A549 (cell line): Measurements from ENCODE around the gene LMTK3.

Source experiments
- CTCF ChIP-seq: fragments of >200 bp; sonication (Bioruptor Twin); formaldehyde crosslinking; IDR thresholded peaks from 3 replicates; pipeline ENCODE4 v1.5.1; 2016
- EP300 ChIP-seq, 2 experiments: fragments of >200 bp; sonication (Bioruptor Twin); formaldehyde crosslinking; IDR thresholded peaks; 2 replicates in 1 of 2; 3 replicates in 1 of 2; pipeline ENCODE4 v1.6.1; 2016 to 2017
- MAFK ChIP-seq: fragments of 450-650 bp; IDR thresholded peaks from 2 replicates; pipeline ENCODE4 v1.6.1; 2014; ENCODE audit not compliant: partially characterized antibody
- MAX ChIP-seq: IDR thresholded peaks from 2 replicates; pipeline ENCODE4 v1.6.1; 2012
- POLR2A ChIP-seq: IDR thresholded peaks from 2 replicates; pipeline ENCODE4 v1.6.1; 2012; ENCODE audit warnings: mild to moderate bottlenecking, low read length
- POLR2AphosphoS2 ChIP-seq: conservative IDR thresholded peaks from 2 replicates; pipeline ENCODE4 v1.6.1; 2012; ENCODE audit warnings: low read length, improper control_type of control experiment, inconsistent platforms
- RFX5 ChIP-seq: fragments of 450-650 bp; IDR thresholded peaks from 2 replicates; pipeline ENCODE4 v1.7.1; 2014; ENCODE audit warnings: antibody characterized with exemption, mild to moderate bottlenecking, moderate library complexity
- SMC3 ChIP-seq: fragments of >200 bp; sonication (Bioruptor Twin); formaldehyde crosslinking; IDR thresholded peaks from 3 replicates; pipeline ENCODE4 v1.6.1; 2018; ENCODE audit warnings: inconsistent platforms
- USF2 ChIP-seq: fragments of 450-650 bp; IDR thresholded peaks from 2 replicates; pipeline ENCODE4 v1.6.1; 2014; ENCODE audit warnings: antibody characterized with exemption
- ZFP36 ChIP-seq: fragments of 450-650 bp; IDR thresholded peaks from 2 replicates; pipeline ENCODE4 v1.6.1; 2014; ENCODE audit warnings: borderline replicate concordance; ENCODE audit not compliant: partially characterized antibody

GRCh38 chr19:48518207-48518606 is 6.6 kb upstream of the LMTK3 start:
- no peak for TF ChIP-seq POLR2AphosphoS2
- TF ChIP-seq CTCF, result no peak
- no peak for TF ChIP-seq MAFK
- no peak for TF ChIP-seq SMC3
- TF ChIP-seq POLR2A, result no peak
- TF ChIP-seq EP300 (IDR thresholded peaks at IDR 0.05), result no peak
- TF ChIP-seq MAX, result no peak
- no peak for TF ChIP-seq ZFP36
- no peak for TF ChIP-seq RFX5
- no peak for TF ChIP-seq USF2
